Panc1 (cell line): ENCODE data around the gene CKAP2. TPM values are rescaled to one million over a fixed set of nuclear protein-coding genes. Genes with fewer than 3 reads are reported as not detected.
A peak's percentile ranks its signal among the peaks of the same experiment; 100 is the strongest.

ENCODE experiments used
- ATAC-seq: fragments of 200-7000 bp; cut with Tn5 transposase; 2 replicates; pipeline ENCODE4 v1.9.1; 2020; ENCODE audit warnings: mild to moderate bottlenecking, moderate library complexity
- BruUV-seq: library from RNA; stranded (reverse); fragments of 400-500 nt; replicated peaks from 2 replicates; lab custom pipeline; 2021; lab: Mats Ljungman, UMichigan
- CTCF ChIA-PET: fragments of 300-600 bp; sonication (Branson Sonifier 250); formaldehyde crosslinking; loops from one replicate; lab custom pipeline; 2022; ENCODE audit warnings: antibody characterized with exemption; lab: Charles Lee
- POLR2A ChIA-PET: fragments of 300-600 bp; sonication (Branson Sonifier 250); formaldehyde crosslinking; loops from one replicate; lab custom pipeline; 2022; ENCODE audit warnings: antibody characterized with exemption; lab: Charles Lee
- DNase-seq: peaks from one replicate; pipeline ENCODE4 v3.0.0-alpha.2; 2010; ENCODE audit warnings: low read depth, low spot score
- H3K27ac ChIP-seq: 2 replicates; pipeline ENCODE4 v1.5.1; 2011; ENCODE audit warnings: mild to moderate bottlenecking, low read length, inconsistent platforms
- H3K27me3 ChIP-seq: fragments of 200-500 bp; sonication (Bioruptor generic); 2 replicates; pipeline ENCODE4 v1.6.0; 2014; ENCODE audit warnings: low read length, inconsistent platforms; ENCODE audit not compliant: control insufficient read depth, insufficient read depth
- H3K36me3 ChIP-seq: fragments of 200-500 bp; sonication (Bioruptor generic); 2 replicates; pipeline ENCODE4 v1.5.1; 2014; ENCODE audit warnings: inconsistent platforms, mild to moderate bottlenecking, low read length, moderate library complexity; ENCODE audit not compliant: control insufficient read depth, insufficient read depth
- H3K4me1 ChIP-seq: 2 replicates; pipeline ENCODE4 v1.5.1; 2011; ENCODE audit warnings: inconsistent platforms, mild to moderate bottlenecking, low read length, moderate library complexity; ENCODE audit not compliant: control insufficient read depth, insufficient read depth
- H3K4me3 ChIP-seq, 2 experiments: 2 replicates each; pipeline ENCODE4 v1.5.1; 2011 to 2012; ENCODE audit warnings: low read depth in 2 of 2, low read length in 2 of 2, mild to moderate bottlenecking in 2 of 2, inconsistent platforms in 1 of 2, moderate library complexity in 1 of 2
- H3K9me3 ChIP-seq: fragments of 200-500 bp; sonication (Bioruptor generic); 2 replicates; pipeline ENCODE4 v1.5.1; 2014; ENCODE audit warnings: low read depth, mild to moderate bottlenecking, inconsistent platforms, low read length, moderate library complexity; ENCODE audit not compliant: control insufficient read depth, insufficient read depth
- POLR2AphosphoS5 ChIP-seq: IDR thresholded peaks from 2 replicates; pipeline ENCODE4 v1.6.1; 2012; ENCODE audit warnings: mild to moderate bottlenecking, low read depth, low read length, moderate library complexity
- SIN3A ChIP-seq: IDR thresholded peaks from 2 replicates; pipeline ENCODE4 v1.6.1; 2012; ENCODE audit warnings: low read depth, mild to moderate bottlenecking, low read length, moderate library complexity, borderline replicate concordance; ENCODE audit not compliant: insufficient read depth
- TCF7L2 ChIP-seq: IDR thresholded peaks from 2 replicates; pipeline ENCODE4 v1.6.1; 2011; ENCODE audit warnings: mild to moderate bottlenecking, low read depth, low read length, inconsistent platforms
- in situ Hi-C: cut with HindIII; loops from 2 replicates; pipeline ENCODE4 v1.10.0; 2016; ENCODE audit warnings: low sequenced_read_pairs, low pct_unique_long_range_greater_than_20kb
- intact Hi-C: fragments of 100-400 bp; cut with micrococcal nuclease; formaldehyde crosslinking; loops from one replicate; pipeline ENCODE4 v1.10.0; 2022; ENCODE audit not compliant: unreplicated experiment
- total RNA-seq: library from RNA; stranded (reverse); gene quantifications from one replicate; pipeline ENCODE4 v1.2.1, GENCODE V29; 2021; ENCODE audit not compliant: unreplicated experiment
- TF ChIP-seq, protein P1 (sequence below): fragments of 450-650 bp; IDR thresholded peaks from 2 replicates; pipeline ENCODE4 v1.5.1; 2017; ENCODE audit warnings: mild to moderate bottlenecking
- TF ChIP-seq, protein P2 (sequence below), 2 experiments: IDR thresholded peaks; 2 replicates each; pipeline ENCODE4 v1.6.1; 2011 to 2012; ENCODE audit warnings: low read depth in 2 of 2, control low read depth in 1 of 2, low read length in 1 of 2, mild to moderate bottlenecking in 1 of 2, moderate library complexity in 1 of 2; ENCODE audit not compliant: insufficient read depth in 1 of 2

The CKAP2 gene
- total RNA-seq, 1 experiment from 2014 or later, result 51.1 TPM

DNA sequence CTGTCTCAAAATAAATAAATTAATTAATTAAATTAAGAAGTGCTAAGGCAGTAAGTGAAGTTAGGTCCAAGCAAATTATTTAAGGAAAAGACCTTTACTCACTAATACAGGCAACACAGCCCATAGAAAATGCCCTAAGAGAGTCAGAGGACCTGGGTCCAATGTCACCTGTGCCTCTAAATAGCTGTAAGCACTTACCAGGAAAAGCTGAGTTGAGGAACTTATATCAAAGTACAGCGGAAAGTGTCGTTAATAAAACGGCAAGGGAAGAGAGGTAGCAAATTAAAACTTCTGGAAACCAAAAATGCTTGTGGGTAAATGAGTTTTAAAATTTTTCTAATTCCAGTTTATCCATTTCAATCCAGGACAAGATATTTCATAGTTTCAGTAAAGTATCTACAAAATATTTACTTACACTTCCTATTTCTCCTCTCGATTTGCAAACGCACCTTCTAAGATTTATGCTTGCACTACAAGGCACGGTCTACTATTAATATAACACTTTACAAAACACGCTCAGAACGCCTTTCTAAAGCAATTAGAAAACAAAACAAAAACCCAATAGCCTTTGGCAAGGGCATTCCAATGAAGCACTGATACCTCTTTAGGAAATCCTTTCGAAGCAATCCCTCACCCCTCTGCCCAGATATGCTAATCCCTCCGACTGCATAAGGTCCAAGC lies 5.8 kb upstream of the CKAP2 start:
- ChIA-PET CTCF (no interaction called here), POLR2A (no interaction called here)
- no peak for DNase-seq
- Histone ChIP-seq H3K4me1 (peaks cover 21% of the 10 kb centered on the region), H3K27me3 (no peaks in the 10 kb centered on the region), H3K4me3 (peak overlapping the region; percentile 79 to 86), H3K9me3 (no peaks in the 10 kb centered on the region), H3K27ac (peak overlapping the region; percentile 91), H3K36me3 (no peaks in the 10 kb centered on the region)
- ATAC-seq, result no peak
- BruUV-seq, result TSS peak; percentile 73
- in situ Hi-C loops, result no loop called here
- TF ChIP-seq SIN3A (no peak), TCF7L2 (no peak), POLR2AphosphoS5 (no peak)
- TF ChIP-seq, protein P1, sequence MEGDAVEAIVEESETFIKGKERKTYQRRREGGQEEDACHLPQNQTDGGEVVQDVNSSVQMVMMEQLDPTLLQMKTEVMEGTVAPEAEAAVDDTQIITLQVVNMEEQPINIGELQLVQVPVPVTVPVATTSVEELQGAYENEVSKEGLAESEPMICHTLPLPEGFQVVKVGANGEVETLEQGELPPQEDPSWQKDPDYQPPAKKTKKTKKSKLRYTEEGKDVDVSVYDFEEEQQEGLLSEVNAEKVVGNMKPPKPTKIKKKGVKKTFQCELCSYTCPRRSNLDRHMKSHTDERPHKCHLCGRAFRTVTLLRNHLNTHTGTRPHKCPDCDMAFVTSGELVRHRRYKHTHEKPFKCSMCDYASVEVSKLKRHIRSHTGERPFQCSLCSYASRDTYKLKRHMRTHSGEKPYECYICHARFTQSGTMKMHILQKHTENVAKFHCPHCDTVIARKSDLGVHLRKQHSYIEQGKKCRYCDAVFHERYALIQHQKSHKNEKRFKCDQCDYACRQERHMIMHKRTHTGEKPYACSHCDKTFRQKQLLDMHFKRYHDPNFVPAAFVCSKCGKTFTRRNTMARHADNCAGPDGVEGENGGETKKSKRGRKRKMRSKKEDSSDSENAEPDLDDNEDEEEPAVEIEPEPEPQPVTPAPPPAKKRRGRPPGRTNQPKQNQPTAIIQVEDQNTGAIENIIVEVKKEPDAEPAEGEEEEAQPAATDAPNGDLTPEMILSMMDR, result no peak
- TF ChIP-seq, protein P2, sequence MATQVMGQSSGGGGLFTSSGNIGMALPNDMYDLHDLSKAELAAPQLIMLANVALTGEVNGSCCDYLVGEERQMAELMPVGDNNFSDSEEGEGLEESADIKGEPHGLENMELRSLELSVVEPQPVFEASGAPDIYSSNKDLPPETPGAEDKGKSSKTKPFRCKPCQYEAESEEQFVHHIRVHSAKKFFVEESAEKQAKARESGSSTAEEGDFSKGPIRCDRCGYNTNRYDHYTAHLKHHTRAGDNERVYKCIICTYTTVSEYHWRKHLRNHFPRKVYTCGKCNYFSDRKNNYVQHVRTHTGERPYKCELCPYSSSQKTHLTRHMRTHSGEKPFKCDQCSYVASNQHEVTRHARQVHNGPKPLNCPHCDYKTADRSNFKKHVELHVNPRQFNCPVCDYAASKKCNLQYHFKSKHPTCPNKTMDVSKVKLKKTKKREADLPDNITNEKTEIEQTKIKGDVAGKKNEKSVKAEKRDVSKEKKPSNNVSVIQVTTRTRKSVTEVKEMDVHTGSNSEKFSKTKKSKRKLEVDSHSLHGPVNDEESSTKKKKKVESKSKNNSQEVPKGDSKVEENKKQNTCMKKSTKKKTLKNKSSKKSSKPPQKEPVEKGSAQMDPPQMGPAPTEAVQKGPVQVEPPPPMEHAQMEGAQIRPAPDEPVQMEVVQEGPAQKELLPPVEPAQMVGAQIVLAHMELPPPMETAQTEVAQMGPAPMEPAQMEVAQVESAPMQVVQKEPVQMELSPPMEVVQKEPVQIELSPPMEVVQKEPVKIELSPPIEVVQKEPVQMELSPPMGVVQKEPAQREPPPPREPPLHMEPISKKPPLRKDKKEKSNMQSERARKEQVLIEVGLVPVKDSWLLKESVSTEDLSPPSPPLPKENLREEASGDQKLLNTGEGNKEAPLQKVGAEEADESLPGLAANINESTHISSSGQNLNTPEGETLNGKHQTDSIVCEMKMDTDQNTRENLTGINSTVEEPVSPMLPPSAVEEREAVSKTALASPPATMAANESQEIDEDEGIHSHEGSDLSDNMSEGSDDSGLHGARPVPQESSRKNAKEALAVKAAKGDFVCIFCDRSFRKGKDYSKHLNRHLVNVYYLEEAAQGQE (IDR thresholded peaks at IDR 0.05; ENCODE audit: insufficient read depth in 1 of 2, low read depth in 2 of 2, low read length in 1 of 2), result no peak
- intact Hi-C loops, result loop anchor here (2.0 kb wide), 1 partner anchor 105 kb away; no protein-coding TSS in a partner anchor

- intact Hi-C loops (loop anchor here (2.0 kb wide), 1 partner anchor 105 kb away; no protein-coding TSS in a partner anchor), in situ Hi-C loops (no loop called here)
- H3K4me3 ChIP-seq, result peak within 1 kb of the TSS; percentile 79 to 86
- no peaks in the 10 kb centered on the region for H3K36me3 ChIP-seq
- peaks cover 22% of the 10 kb centered on the region for H3K4me1 ChIP-seq
- ChIA-PET CTCF (interaction anchor here (0.6 to 1.0 kb wide), 2 partner anchors 18 to 215 kb away, joined by 3 to 4 read pairs; no protein-coding TSS in a partner anchor), POLR2A (no interaction called here)
- no peaks in the 10 kb centered on the region for H3K9me3 ChIP-seq
- peak; percentile 60 for DNase-seq
- H3K27me3 ChIP-seq, result no peaks in the 10 kb centered on the region
- peak within 1 kb of the TSS; percentile 91 for H3K27ac ChIP-seq
- no TSS peak for BruUV-seq
- peak; percentile 88 for ATAC-seq
- TF ChIP-seq POLR2AphosphoS5 (peak; percentile 73), TCF7L2 (no peak), SIN3A (peak; percentile 20; the same call in 1 of the 2 replicates)
- TF ChIP-seq, protein P1, result peak; percentile 99
- TF ChIP-seq, protein P2 (IDR thresholded peaks at IDR 0.05; ENCODE audit: insufficient read depth in 1 of 2, low read depth in 2 of 2, low read length in 1 of 2), result no peak
Measured at GRCh38 chr13:52450012-52450792, 5.1 kb upstream of the CKAP2 start, which contains the start of gene VPS36. Gene VPS36, minus strand, starts transcription at chr13:52450634. Its CDS starts 40 bp downstream, at chr13:52450594.
